HG03159 (cell line): ENCODE data around the gene TPR.

Experiments
- ATAC-seq: cut with Tn5 transposase; IDR thresholded peaks from one replicate; pipeline ENCODE4 v1.9.1; 2021; ENCODE audit warnings: mild to moderate bottlenecking, moderate library complexity; ENCODE audit not compliant: unreplicated experiment

TPR gene

DNA sequence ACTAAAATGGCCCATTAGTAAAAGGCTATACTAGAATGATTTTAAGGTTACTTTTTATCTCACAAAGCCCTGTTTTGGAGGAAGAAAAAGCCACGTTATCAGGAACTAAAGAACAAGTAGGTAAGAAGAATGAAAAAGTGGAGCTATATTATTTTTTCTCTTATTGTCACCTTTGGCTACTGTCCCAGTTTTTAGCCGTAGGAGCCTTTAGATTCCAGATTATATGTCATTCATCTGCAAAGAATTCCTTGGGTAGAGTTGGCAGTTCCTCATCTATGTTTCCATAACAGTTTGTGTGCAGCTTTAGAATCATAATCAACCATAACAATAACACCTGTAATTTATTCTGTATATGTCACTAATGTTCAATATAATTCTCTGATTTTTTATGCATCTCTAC lies 83.8 kb downstream of the TPR start:
- ATAC-seq: no peak

DNA sequence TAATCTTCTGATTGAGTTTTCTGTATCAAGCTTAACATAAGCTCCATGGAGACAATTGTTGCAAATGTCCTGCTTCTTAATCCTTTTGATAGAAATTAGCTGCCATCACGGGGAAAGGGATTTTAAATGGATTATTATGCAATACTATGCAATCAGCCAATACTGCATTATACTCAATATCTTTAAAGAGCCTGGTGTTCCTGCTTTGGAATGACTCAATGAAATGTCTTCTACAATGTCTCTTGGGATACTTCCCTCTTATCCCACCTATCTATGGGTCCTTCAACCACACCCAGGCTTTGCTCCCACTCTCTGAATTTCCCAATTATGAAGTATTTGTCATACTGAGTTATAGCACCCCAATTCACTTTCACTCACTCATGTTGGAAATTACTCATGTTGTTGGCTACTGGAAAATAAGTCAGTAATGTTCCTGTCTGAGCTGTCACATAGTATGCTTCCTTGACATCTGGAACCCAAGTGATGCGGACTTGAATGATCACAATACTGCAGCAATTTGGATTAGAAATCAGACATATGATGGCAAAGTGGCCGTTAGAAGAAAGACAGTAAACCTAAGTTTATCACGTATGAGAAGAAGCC lies 85.0 kb downstream of the TPR start:
- ATAC-seq: no peak

DNA sequence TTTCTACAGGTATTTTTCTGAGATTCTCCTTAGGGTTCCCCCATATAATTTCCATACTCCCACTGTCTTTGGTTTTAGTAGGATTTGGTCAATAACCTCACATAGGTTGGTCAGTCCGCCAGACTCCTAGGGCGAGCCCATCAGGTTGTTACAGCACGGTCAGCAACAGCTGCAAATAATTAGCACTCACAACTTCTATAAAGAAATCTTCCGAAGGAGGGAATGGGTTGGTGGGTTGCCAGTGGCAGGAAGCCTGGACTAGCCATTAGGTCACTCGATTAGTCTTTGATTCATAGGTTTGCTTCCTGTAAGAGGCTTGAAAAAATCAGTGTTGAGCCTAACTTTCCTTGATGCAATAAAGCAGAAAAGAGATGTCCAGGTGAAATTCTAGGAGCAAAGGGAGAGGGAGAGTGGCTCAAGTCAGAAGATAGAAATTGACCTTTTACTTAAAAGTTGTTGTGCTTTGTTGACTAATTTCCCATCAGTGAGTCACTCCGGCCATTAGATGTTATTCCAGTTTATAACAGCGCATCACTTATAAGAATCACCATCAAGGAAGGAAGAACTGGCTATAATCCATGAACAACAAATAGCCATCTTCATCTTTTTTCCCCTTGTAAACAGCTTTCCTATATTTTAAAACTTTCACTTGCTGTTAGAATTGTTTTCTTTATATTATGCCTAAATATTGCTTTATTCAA lies 88.3 kb downstream of the TPR start:
- ATAC-seq: no peak

DNA sequence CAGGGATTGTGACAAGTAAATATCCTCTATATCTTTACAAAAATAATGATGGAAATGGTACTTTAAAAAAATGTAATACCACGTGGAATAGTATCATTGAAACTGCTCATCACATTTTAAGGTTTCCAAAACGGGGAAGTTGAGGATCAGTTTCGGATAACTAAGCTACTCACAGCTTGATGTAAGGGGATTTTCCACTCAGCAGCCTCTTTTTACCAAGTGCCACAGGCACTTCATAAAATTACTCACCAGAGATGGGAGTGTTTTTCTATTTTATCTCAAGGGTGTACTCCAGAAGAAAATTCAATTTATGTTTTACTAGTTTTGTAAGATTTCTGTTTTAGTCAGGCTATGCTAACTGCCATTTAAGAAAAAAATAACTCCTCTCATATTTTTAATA lies 91.7 kb downstream of the TPR start:
- peak; percentile 65 for ATAC-seq

DNA sequence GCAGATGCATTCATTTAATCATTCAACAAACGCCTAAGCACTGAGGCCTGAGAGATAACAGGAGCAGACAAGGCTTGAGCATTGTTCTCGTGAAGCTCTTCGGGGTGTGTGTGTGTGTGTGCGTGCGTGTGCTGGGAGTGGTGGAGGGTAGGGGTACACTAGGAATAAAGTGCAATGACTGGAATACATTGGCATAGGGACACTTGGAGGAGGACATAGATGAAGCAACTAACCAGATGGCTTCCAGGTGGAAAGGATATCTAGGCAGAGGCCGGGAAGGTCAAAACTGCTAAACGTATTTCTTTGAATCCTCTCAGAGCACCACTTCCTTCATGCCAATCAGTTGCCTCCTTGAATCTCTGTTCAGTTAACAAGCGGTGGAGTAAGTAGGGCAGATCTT lies 92.6 kb downstream of the TPR start:
- ATAC-seq: no peak

DNA sequence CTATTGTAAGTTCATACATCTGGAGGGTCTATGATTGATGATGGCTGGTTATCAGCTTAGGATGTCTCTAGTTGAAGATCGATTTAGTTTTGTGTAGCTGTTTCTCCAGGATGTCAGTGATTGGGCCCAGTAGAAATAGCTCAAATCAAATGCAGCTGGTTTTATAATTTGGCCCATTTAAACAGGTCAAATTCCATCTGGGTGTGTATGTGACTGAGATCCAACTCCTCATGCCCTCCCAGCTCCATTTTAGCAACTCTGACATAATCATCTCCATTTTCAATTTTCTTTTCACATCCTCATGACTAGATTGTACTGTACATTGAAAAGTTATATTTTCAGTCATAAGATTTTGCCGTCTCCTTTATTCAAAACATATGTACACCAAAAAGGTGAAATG lies 99.2 kb downstream of the TPR start:
- no peak for ATAC-seq

DNA sequence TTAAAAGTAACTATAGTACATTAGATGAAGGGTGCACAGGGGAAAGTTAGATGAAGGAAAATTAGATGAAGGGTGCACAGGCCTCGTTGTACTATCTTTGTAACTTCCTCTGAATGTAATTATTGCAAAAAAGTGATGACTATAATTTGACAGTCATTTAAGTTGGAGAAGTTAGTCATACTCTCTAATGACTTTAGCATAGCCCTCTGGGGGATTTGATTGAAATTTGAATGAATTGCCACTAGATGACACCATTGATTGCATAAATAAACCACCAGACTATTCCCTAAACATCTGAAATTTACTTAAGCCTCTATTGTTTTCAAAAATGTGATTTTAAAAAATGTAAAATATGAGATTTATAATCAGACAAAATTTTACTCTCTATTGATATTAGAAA lies 102.6 kb downstream of the TPR start:
- ATAC-seq: no peak

DNA sequence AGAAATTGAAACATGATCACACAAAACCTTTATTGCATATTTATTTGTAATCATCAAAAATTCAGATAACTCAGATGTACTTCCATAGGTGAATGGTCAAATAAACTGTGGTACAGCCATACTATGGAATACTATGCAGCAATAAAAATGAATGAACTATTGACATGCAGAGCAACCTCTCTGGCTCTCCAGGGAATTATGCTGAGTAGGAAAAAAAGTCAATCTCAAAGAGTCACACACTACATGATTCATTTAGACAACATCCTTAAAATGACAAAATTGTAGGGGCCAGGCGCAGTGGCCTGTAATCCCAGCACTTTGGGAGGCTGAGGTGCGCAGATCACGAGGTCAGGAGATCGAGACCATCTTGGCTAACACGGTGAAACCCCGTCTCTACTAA lies 104.0 kb downstream of the TPR start:
- no peak for ATAC-seq
